Activated T-cell treated with anti-CD3 and anti-CD28 coated beads, Interleukin-2, amount 50 U/mL, for 72 hours (primary cell): ENCODE results near the gene SLC8A1. TPM values are rescaled to one million over a fixed set of nuclear protein-coding genes. Genes with fewer than 3 reads are reported as not detected.

Source experiments
- ATAC-seq, 2 donors: fragments of 150-1000 bp; cut with Tn5 transposase; replicated peaks in 1 of 2; 2 replicates each; pipeline ENCODE4 v1.10.0; 2021; ENCODE audit warnings: moderate library complexity in 2 of 2, mild to moderate bottlenecking in 1 of 2
- DNase-seq, 2 donors: peaks; one replicate each; pipeline ENCODE4 v3.0.0; 2021 to 2022; ENCODE audit warnings: mixed read lengths in 1 of 2
- H3K27ac Mint-ChIP-seq: one replicate; pipeline ENCODE4 v1.8.0; 2022; ENCODE audit warnings: mild to moderate bottlenecking, moderate library complexity, mixed read lengths
- H3K27me3 Mint-ChIP-seq: one replicate; pipeline ENCODE4 v1.8.0; 2022; ENCODE audit warnings: low read depth, mixed read lengths
- H3K36me3 Mint-ChIP-seq, 2 donors: one replicate each; pipeline ENCODE4 v1.8.0; 2022; ENCODE audit warnings: mixed read lengths in 2 of 2, mild to moderate bottlenecking in 1 of 2; ENCODE audit not compliant: insufficient read depth in 2 of 2
- H3K4me1 Mint-ChIP-seq: one replicate; pipeline ENCODE4 v1.8.0; 2022; ENCODE audit warnings: low read depth, mixed read lengths
- H3K4me3 Mint-ChIP-seq, 2 donors: one replicate each; pipeline ENCODE4 v1.8.0; 2022; ENCODE audit warnings: mild to moderate bottlenecking in 2 of 2, mixed read lengths in 2 of 2, moderate library complexity in 2 of 2
- H3K9me3 Mint-ChIP-seq, 2 donors: one replicate each; pipeline ENCODE4 v1.8.0; 2022; ENCODE audit warnings: mixed read lengths in 2 of 2
- total RNA-seq, 2 donors: library from RNA; stranded (reverse); gene quantifications; one replicate each; pipeline ENCODE4 v1.2.3, GENCODE V29; 2022

Gene SLC8A1
- total RNA-seq, 2 donors from 2014 or later = 0.58 to 1.9 TPM

- Mint-ChIP-seq H3K27me3 (no peaks in the 10 kb centered on the region), H3K4me3 (no peak overlapping the region), H3K4me1 (peaks cover 7% of the 10 kb centered on the region), H3K9me3 (peaks cover 0 to 2% of the 10 kb centered on the region in 2 donors), H3K36me3 (peaks cover 0 to 2% of the 10 kb centered on the region in 2 donors), H3K27ac (no peak overlapping the region)
- no peak for DNase-seq
- ATAC-seq = no peak
Observed at GRCh38 chr2:40200366-40200915, 251.4 kb downstream of the SLC8A1 start.

DNA sequence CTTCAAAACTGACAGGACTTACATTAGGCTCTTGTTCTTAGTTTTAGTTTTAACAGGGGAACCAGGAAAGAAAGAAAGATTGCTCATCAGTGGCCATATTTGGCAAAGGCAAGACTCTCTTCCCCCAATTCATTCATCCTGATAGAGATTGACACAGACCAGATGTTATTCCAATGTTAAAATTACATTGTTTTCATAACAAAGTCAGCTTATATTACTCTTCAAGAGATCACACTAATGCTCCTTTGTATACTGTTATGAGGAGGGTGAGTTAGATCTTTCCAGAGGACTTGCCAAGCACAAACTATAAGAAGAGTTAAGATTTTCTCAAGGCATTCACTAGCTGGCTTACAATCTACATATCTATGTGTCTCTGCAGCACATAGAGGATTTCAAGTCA lies 252.1 kb downstream of the SLC8A1 start:
- Mint-ChIP-seq H3K4me1 (peaks cover 7% of the 10 kb centered on the region), H3K36me3 (no peaks in the 10 kb centered on the region)
- no peak for ATAC-seq

DNA sequence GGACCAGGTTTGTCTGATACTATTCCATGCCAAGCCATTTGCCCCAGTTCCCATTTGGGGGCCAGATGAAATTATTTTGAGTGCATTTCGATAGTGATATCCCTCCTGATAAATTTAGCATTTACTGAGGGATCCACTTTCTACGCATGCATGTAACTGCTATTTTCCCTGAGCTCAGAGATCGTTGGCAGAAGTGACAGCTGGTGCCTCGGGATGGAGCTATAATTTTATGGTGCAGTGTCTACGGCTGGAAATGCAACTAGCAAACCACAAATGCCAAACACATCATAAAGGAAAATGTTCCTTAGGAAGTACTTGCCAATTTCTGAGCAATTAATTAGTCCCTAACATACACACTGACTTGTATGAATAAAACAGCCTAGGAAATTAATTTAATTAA lies 254.8 kb downstream of the SLC8A1 start:
- Mint-ChIP-seq H3K36me3 (no peaks in the 10 kb centered on the region), H3K27me3 (no peaks in the 10 kb centered on the region), H3K27ac (no peak overlapping the region), H3K4me1 (peaks cover 7% of the 10 kb centered on the region), H3K9me3 (peaks cover 0 to 2% of the 10 kb centered on the region in 2 donors), H3K4me3 (no peak overlapping the region)
- DNase-seq = no peak
- no peak for ATAC-seq

More for the DNA sequence above, 252.1 kb downstream of the SLC8A1 start:
- no peak for DNase-seq
- Mint-ChIP-seq H3K27me3 (no peaks in the 10 kb centered on the region), H3K27ac (no peak overlapping the region), H3K4me3 (no peak overlapping the region), H3K9me3 (no peaks in the 10 kb centered on the region)

DNA sequence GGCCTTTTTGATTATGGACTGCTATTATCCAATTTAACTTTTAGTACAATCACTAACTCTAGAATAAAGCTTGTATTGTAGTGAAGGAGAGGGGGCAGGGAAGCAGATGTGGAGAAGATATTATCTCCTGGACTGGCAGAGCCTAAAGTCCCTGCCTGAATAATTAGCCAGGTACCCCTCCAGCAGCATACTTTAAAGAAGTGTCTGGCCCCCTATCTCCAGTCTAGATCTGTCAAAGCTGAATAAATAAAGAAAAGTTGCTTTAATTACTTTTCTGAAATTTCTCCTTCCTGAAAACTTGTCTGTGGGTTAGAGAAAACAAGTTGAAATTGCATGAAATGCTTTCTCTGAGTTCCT lies 258.2 kb downstream of the SLC8A1 start:
- Mint-ChIP-seq H3K36me3 (no peaks in the 10 kb centered on the region), H3K9me3 (peaks cover 0 to 2% of the 10 kb centered on the region in 2 donors), H3K4me1 (no peaks in the 10 kb centered on the region), H3K4me3 (no peak overlapping the region), H3K27me3 (no peaks in the 10 kb centered on the region), H3K27ac (no peak overlapping the region)
- ATAC-seq (no peak), DNase-seq (no peak)

- ATAC-seq (no peak), DNase-seq (no peak)
- H3K9me3 Mint-ChIP-seq = peaks cover 0 to 2% of the 10 kb centered on the region in 2 donors
- no peaks in the 10 kb centered on the region for H3K36me3 Mint-ChIP-seq
- no peak overlapping the region for H3K27ac Mint-ChIP-seq
- no peaks in the 10 kb centered on the region for H3K4me1 Mint-ChIP-seq
- H3K27me3 Mint-ChIP-seq = no peaks in the 10 kb centered on the region
- no peak overlapping the region for H3K4me3 Mint-ChIP-seq
Observed at GRCh38 chr2:40192864-40193669, 258.8 kb downstream of the SLC8A1 start.

DNA sequence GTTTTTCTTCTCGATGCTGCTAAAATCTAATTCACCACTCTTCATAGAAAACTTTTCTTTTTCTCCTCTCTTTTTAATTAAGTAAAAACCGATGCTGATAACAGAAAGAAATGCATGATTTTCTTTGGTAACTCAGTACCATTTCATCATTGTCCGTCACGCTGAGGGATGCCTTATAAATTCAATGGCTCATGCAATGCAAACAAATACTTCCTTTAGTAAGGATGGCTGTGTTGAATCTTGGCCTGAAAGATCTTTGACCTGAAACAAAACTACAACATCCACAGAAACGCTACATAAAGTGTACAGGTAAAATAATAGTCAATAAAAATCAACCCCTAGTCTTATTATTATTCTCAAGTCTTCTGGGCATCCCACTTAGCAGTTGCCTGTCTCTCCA lies 261.4 kb downstream of the SLC8A1 start:
- H3K27me3 Mint-ChIP-seq = no peaks in the 10 kb centered on the region
- H3K36me3 Mint-ChIP-seq = no peaks in the 10 kb centered on the region
- H3K9me3 Mint-ChIP-seq = peaks cover 0 to 2% of the 10 kb centered on the region in 2 donors
- H3K4me1 Mint-ChIP-seq = no peaks in the 10 kb centered on the region
- no peak overlapping the region for H3K27ac Mint-ChIP-seq
- no peak overlapping the region for H3K4me3 Mint-ChIP-seq
- no peak for DNase-seq
- no peak for ATAC-seq

- Mint-ChIP-seq H3K27ac (no peak overlapping the region), H3K36me3 (no peaks in the 10 kb centered on the region), H3K4me1 (no peaks in the 10 kb centered on the region), H3K9me3 (peaks cover 0 to 2% of the 10 kb centered on the region in 2 donors), H3K27me3 (no peaks in the 10 kb centered on the region), H3K4me3 (no peak overlapping the region)
- DNase-seq (no peak), ATAC-seq (no peak)
Observed at GRCh38 chr2:40189881-40190280, 262.0 kb downstream of the SLC8A1 start.

DNA sequence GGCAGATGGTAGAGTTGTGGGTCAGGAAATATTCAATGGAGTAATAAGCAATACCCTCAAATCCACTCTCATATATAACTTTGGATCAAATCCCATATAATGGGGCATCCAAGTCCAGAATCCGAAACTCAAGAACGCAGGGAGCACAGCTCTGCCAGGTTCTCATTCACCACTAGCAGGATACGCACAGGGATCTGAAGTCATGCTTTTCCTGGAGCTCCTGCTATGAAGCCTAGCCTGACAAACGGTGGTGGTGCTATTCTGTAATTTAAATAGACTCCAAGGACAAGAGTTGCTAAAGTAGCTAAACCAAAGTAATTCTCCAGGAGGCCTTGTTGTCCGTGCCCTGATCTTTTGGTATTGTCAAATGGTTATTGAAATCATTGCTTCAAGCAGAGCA lies 264.8 kb downstream of the SLC8A1 start:
- H3K36me3 Mint-ChIP-seq = no peaks in the 10 kb centered on the region
- H3K4me3 Mint-ChIP-seq = no peak overlapping the region
- DNase-seq (no peak), ATAC-seq (no peak)
- no peak overlapping the region for H3K27ac Mint-ChIP-seq
- peaks cover 5% of the 10 kb centered on the region for H3K4me1 Mint-ChIP-seq
- no peaks in the 10 kb centered on the region for H3K9me3 Mint-ChIP-seq
- H3K27me3 Mint-ChIP-seq = no peaks in the 10 kb centered on the region

DNA sequence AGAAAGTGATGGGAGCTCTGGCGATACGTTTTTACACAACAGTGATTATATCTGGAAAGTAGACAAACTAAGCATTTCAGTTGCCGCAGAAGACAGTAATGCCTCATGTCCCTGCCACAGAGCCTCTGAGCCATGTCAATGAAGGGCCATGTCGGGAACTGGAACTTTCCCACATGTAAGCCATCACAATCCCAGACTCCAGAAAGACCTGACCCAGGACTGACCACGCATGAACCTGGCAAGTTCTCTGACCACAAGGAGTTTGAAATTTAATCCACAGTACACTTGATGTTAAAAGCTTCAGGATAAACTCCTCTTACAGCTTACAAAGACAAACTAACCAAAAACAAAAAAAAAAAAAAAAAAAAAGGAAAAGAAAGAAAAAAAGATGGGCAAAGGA lies 267.3 kb downstream of the SLC8A1 start:
- H3K4me1 Mint-ChIP-seq = peaks cover 5% of the 10 kb centered on the region
- no peaks in the 10 kb centered on the region for H3K27me3 Mint-ChIP-seq
- H3K27ac Mint-ChIP-seq = no peak overlapping the region
- no peak for ATAC-seq
- H3K4me3 Mint-ChIP-seq = no peak overlapping the region
- no peaks in the 10 kb centered on the region for H3K36me3 Mint-ChIP-seq
- no peaks in the 10 kb centered on the region for H3K9me3 Mint-ChIP-seq
- DNase-seq = no peak

DNA sequence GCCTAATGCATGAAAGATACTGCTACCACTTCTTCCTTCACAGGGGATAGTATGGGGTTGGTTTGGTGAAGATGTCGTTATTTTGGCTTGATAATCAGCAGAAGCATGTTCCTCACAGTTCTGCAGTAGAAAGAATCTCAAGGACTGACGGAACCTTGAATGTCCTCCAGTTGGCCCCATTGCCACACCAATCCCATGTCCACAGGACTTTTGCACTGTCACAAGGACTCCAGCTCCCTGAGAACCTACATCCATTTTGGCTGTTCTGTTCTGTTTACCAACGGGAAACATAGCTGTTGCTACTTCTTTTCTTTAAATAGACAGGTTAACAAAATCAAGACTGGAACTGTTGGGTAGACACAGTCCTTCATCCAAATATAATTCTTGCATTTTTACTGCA lies 270.0 kb downstream of the SLC8A1 start:
- H3K27me3 Mint-ChIP-seq = no peaks in the 10 kb centered on the region
- no peak overlapping the region for H3K4me3 Mint-ChIP-seq
- no peaks in the 10 kb centered on the region for H3K9me3 Mint-ChIP-seq
- ATAC-seq (no peak), DNase-seq (no peak)
- H3K27ac Mint-ChIP-seq = no peak overlapping the region
- H3K36me3 Mint-ChIP-seq = no peaks in the 10 kb centered on the region
- peaks cover 13% of the 10 kb centered on the region for H3K4me1 Mint-ChIP-seq

- Mint-ChIP-seq H3K27me3 (no peaks in the 10 kb centered on the region), H3K4me3 (no peak overlapping the region)
Observed at GRCh38 chr2:40179801-40180200, 272.1 kb downstream of the SLC8A1 start.

DNA sequence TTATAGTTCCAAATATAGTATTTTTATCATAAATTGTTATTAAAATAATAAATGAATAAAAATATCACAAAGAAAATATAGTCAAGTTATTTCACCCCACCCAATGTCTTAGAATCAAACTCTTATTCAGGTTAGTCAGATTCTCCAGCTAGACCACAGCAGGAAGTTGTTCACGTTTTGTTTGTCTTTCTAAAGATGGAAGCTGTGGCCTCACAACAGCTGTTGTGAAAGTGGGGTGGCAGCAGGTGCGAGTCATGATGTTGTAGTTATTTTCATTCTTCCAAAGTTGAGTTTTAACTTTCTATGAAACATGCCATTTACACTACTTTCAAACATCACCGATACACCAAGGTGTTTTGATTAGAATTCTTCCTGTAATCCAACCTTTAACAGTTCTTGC lies 272.9 kb downstream of the SLC8A1 start:
- peak; percentile 50 to 67 for ATAC-seq
- Mint-ChIP-seq H3K27me3 (no peaks in the 10 kb centered on the region), H3K36me3 (no peaks in the 10 kb centered on the region), H3K4me1 (peaks cover 13% of the 10 kb centered on the region), H3K9me3 (no peaks in the 10 kb centered on the region), H3K4me3 (no peak overlapping the region), H3K27ac (no peak overlapping the region)
- peak in 1 of 2 donors; percentile 11 for DNase-seq

More at GRCh38 chr2:40179801-40180200, 272.1 kb downstream of the SLC8A1 start:
- Mint-ChIP-seq H3K36me3 (no peaks in the 10 kb centered on the region), H3K27ac (no peak overlapping the region), H3K9me3 (no peaks in the 10 kb centered on the region), H3K4me1 (peaks cover 13% of the 10 kb centered on the region)
- DNase-seq (no peak), ATAC-seq (no peak)

GRCh38 chr2:40178171-40178778 lies 273.6 kb downstream of the SLC8A1 start:
- Mint-ChIP-seq H3K4me1 (peaks cover 13% of the 10 kb centered on the region), H3K27me3 (no peaks in the 10 kb centered on the region), H3K9me3 (no peaks in the 10 kb centered on the region), H3K27ac (no peak overlapping the region), H3K36me3 (no peaks in the 10 kb centered on the region), H3K4me3 (no peak overlapping the region)
- DNase-seq = no peak
- no peak for ATAC-seq
